NCI-H1436 treated with DMSO at 0.1 percent for 48 hours (cell line): Measurements from ENCODE around the gene OVAAL.

ENCODE experiments used
- DNase-seq: peaks from one replicate; lab custom pipeline; 2025; lab: John Stamatoyannopoulos, UW

Gene OVAAL

GRCh38 chr1:180558664-180559063 is at the start of gene OVAAL:
OVAAL (plus strand) TSS chr1:180558964.
- no peak for DNase-seq

- no peak for DNase-seq
Measured at GRCh38 chr1:180510882-180511281, 47.9 kb upstream of the OVAAL start.

- DNase-seq: no peak
Measured at GRCh38 chr1:180513531-180513930, 45.2 kb upstream of the OVAAL start.

- DNase-seq: no peak
Measured at GRCh38 chr1:180515364-180515763, 43.4 kb upstream of the OVAAL start.

GRCh38 chr1:180515857-180516388 is 42.8 kb upstream of the OVAAL start:
- DNase-seq: no peak

GRCh38 chr1:180519846-180520245 is 38.9 kb upstream of the OVAAL start:
- no peak for DNase-seq

GRCh38 chr1:180521474-180522212 is 37.1 kb upstream of the OVAAL start:
- no peak for DNase-seq

- DNase-seq: no peak
Measured at GRCh38 chr1:180522213-180522515, 36.6 kb upstream of the OVAAL start.

- DNase-seq: no peak
Measured at GRCh38 chr1:180524160-180524914, 34.4 kb upstream of the OVAAL start.

GRCh38 chr1:180524915-180525714 is 33.6 kb upstream of the OVAAL start:
- DNase-seq: no peak

GRCh38 chr1:180525715-180526039 is 33.1 kb upstream of the OVAAL start:
- no peak for DNase-seq

- no peak for DNase-seq
Measured at GRCh38 chr1:180527101-180527669, 31.6 kb upstream of the OVAAL start.

GRCh38 chr1:180528868-180529470 is 29.8 kb upstream of the OVAAL start:
- DNase-seq: no peak

GRCh38 chr1:180530501-180530900 is 28.3 kb upstream of the OVAAL start:
- no peak for DNase-seq

- DNase-seq: no peak
Measured at GRCh38 chr1:180532854-180533253, 25.9 kb upstream of the OVAAL start.

- peak; percentile 7 for DNase-seq
Measured at GRCh38 chr1:180533266-180533987, 25.3 kb upstream of the OVAAL start.

GRCh38 chr1:180534214-180534613 is 24.6 kb upstream of the OVAAL start:
- DNase-seq: no peak

GRCh38 chr1:180535418-180535999 is 23.3 kb upstream of the OVAAL start:
- DNase-seq: no peak

GRCh38 chr1:180536821-180537372 is 21.9 kb upstream of the OVAAL start:
- DNase-seq: no peak

GRCh38 chr1:180539136-180539535 is 19.6 kb upstream of the OVAAL start:
- no peak for DNase-seq
